Activated CD4-positive, alpha-beta T cell treated with anti-CD3 and anti-CD28 coated beads, Interleukin-2, amount 50 U/mL, for 16 hours (primary cell): ENCODE results near the gene CSNK1E.
"Not testable (repeated sequence)": the region's sequence is repeated elsewhere in the genome, so short reads cannot be mapped to it uniquely, and the experiment has no call there.

Experiments
- DNase-seq: peaks from one replicate; pipeline ENCODE4 v3.0.0-alpha.2; 2020

CSNK1E gene

DNA sequence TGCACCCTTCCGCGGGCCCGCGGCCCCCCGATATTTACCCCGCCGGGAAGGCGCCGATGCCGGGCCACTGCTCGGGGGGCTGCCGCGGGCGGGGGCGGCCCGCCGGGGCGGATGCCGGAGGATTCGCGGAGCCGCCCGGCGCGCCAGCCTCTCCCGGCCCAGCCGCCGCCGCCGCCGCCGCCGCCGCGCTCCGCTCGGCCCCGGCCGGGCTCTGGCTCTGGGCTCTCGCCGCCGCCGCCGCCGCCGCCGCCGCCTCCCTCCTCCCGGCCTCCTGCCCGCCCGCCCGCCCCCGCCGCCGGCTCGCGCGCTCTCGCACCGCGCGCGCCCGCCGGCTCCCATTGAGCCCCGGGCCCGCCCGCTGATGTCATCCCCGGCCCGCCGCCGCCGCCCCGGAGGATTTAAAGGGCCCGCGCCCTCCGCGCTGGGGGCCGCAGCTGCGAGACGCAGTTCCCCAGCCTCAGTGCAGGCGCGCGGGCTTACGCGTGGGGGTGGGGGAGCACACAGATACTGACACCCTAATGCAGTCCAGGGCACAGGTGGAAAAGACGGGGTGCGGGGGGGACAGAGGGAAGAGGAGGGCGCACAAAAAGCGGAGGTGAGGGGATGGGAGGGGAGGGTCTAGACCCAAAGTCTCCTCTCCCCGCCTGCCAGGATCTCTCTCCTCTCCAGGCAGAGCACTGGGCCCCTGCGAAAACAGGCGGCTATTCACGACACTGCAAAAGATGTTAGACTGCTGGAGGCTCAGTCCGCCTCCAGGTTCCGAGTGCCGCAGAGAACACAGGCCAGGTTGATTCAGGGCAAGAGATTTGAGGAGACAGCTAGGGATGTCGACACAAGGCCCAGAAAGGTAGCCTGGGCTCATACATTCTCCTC lies at the start of gene CSNK1E:
Gene CSNK1E, minus strand, starts transcription at position 312 of the 873 bp plus-strand sequence. CDS start 3,276 bp downstream, outside the sequence.
- peak; percentile 63 for DNase-seq

DNA sequence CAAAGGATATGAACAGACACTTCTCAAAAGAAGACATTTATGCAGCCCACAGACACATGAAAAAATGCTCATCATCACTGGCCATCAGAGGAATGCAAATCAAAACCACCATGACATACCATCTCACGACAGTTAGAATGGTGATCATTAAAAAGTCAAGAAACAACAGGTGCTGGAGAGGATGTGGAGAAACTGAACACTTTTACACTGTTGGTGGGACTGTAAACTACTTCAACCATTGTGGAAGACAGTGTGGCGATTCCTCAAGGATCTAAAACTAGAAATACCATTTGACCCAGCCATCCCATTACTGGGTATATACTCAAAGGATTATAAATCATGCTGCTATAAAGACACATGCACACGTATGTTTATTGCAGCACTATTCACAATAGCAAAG lies 48.6 kb upstream of the CSNK1E start:
- not testable (repeated sequence) for DNase-seq

DNA sequence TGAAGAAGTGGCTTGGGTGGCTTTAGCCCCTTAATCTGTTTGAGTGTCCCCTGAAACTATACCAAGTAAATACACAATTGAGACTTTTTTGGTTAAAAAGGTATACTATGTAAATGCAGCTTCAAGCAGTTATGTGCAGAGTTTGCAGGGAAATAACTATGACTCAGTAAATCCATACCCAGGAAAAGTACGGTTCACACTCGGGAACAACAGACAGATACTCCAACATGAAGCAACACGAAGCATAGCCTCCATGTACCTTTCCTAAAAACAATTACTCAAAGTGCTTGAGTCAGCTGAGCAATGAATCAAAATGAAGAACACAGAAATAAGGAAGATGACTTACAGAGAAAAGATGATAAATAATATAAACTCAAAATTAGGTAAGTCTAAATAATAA lies 47.9 kb upstream of the CSNK1E start:
- DNase-seq: not testable (repeated sequence)

DNA sequence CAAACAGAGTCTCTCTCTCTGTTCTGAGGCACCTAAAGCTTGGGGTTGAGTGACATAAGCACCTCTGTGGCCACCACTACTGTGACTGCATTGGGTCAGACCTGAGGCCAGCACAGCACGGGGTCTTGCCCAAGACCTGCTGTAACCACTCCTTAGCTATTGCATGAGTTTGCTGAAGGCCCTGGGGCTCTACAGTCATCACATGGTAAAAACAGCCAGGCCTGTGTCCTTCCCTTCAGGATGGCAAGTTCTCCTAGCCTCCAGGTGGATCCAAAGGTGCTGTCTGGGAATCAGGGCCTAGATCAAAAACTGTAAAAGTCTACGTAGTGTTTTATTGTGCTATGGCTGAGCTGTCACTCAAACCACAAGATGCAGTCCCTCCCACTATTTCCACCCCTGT lies 43.3 kb upstream of the CSNK1E start:
- not testable (repeated sequence) for DNase-seq

DNA sequence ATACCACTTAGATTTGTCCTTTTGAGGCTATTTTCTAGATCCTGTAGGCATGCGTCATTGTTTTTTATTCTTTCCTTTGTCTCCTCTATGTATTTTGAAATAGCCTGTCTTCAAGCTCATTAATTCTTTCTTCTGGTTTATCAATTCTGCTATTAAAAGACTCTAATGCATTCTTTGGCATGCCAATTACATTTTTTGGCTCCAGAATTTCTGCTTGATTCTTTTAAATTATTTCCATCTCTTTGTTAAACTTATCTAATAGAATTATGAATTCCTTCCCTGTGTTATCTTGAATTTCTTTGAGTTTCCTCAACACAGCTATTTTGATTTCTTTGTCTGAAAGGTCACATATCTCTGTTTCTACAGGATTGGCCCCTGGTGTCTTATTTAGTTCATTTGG lies 42.6 kb upstream of the CSNK1E start:
- DNase-seq: not testable (repeated sequence)

DNA sequence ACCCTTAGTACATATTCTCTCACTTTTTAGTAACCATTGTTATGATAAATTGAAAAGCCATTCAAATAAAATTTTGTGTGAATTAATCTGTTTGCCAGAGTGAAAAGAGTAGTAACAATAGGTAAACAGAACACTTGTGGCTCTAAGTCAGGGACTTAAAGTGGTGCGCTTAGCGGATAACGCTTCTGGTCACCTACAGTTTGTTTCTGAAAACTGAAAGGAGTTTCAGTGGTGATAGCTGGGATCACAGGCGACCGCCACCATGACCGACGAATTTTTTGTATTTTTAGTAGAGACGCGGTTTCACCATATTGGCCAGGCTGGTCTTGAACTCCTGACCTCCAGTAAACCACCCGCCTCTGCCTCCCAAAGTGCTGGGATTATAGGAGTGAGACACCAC lies 40.7 kb upstream of the CSNK1E start:
- not testable (repeated sequence) for DNase-seq

DNA sequence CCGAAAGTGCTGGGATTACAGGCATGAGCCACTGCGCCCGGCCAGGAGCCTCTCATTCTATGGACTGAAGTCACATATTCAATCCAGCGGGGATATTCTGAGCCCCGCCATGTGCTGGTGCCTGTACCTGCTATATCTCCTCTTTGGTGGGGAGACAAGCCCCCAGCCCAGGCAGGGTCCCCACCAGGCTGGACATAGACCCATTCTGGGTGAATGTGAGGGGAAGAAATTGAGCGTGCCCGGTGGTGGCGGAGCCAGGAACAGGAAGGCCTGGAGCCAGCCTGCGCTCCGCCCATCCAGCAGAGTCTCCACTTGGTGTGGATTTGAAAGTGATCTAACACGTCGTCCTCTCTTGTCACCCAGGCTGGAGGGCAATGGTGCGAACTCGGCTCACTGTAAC lies 38.0 kb upstream of the CSNK1E start:
- DNase-seq: no peak

DNA sequence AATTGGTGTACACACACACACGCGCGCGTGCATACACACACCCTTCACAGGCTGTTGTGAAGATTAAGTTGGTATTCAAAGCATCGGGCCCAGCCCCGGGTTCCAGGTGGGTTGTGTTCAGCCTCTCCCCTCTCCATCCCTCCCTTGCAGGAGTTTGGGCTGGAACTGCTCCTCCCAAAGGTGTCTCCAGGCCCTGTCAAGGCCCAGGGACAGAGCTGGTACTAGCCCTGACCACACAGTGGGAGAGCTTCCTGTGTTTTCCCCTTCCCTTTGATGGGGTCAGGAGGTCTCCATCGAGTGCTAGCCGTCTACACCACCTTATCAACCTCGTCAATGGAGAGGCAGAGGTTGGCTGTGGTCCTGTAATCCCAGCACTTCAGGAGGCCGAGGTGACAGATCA lies 36.5 kb upstream of the CSNK1E start:
- no peak for DNase-seq

DNA sequence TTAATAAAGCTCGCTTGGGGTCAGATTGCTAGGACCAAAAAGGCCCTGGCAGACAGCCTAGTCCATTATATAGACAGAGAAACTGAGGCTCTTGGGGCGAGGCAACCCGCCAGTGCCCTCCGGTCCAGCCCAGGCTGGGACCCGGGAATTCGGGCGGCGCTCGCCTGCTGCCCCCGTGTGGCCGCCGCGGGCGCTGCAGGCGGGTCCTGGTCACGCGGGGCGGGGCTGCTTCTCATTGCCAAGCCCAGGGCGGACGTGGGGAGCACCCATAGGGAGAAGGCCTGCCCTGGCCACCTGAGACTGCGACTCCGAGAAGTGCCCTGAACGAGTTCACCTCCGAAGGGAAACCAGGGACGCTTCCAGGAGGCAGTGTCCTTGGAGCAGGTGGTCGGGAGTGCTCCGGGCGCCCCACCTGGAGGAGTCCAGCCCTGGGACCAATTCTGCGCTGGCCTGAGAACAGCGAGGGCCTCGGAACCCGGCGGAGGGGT lies 36.0 kb upstream of the CSNK1E start:
- DNase-seq: peak; percentile 62

DNA sequence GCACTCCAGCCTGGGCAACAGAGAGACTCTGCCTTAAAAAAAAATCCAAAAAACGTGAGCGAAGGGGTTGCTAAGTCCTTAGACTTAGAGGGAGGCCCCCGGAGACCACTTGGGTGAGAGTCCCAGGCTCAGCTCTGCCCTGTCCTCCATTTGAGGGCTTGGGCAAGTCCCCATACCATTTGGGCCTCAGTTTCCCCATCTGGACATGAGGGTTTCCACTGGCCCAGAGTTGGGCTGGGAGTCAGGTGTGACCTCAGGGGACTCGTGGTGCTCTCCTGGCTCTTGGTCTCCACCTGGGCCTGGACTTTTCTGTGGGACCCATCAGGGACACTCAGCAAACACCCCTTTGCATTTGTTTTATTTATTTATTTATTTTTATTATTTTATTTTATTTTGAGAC lies 35.2 kb upstream of the CSNK1E start:
- DNase-seq: no peak

DNA sequence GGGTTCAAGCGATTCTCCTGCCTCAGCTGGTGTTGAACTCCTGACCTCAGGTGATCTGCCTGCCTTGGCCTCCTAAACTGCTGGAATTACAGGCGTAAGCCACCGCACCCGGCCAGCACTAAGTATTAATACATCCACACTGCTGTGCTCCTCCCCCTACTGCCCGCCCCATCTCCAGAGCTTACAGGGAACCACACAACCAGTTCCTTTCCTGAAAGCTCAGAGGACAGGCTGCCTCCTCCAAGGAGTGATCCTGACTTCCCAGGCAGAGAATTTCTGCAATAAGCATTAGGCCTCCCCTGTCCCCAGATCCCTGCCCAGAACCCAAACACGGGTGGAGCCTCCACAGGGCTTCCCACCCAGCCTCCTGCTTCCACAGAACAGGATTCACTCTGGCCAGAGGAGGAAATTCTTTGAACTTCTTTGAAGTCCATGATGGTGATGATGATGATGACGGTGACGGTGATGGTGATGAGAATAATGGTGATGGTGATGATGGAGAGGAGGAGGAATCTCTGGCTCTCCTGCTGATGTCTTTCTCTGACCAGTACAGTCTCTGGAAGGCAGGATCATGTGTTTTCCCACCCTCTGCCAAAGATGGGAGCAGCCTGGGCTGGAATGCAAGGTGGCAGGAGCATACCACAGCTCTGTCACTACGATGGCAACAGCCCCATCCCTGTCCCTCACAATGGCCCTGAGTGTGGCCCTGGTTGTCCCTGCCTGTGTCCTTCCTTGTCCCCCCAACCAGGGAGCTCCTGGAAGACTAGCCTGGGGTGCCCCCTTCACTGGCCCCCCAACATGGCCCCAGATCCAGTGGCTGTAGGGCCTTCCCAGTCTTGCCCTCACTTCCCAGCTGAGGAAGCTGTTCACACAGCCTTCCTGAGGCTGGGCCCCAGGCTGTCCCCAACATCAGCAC lies 33.5 kb upstream of the CSNK1E start:
- no peak for DNase-seq

DNA sequence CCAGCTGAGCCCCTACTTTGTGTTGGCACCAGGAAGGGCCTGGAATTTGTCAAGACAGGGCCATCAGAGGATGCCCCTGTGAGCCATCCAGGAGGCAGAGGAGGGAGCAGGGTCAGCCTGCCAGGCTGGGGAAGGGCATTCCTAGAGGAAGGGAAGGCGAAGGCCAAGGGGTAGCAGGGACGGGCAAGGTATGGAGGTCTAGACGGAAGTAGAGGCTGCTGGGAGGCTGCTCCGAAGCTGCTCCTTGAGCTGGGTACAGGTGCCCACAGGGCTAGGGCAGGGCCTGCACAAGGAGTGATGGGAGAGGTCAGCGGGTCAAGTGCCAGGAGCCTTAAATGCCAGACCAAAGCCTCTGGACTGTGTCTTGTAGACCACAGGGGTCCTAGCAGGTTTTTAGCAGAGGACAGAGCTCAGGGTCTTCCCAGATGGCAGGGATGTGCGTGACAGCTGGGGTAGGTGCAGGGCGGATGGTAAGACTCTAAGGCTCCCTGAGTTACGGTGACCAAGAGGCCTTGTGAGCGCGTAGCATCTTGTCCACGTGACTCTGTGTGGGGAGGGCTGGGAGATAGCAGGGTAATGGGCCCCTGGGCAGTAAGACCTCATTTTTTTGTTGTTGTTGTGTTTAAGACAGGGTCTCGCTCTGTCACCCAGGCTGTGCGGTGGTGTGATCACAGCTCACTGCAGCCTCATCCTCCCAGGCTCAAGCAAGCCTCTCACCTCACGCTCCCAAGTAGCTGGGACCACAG lies 31.7 kb upstream of the CSNK1E start:
- DNase-seq: no peak

DNA sequence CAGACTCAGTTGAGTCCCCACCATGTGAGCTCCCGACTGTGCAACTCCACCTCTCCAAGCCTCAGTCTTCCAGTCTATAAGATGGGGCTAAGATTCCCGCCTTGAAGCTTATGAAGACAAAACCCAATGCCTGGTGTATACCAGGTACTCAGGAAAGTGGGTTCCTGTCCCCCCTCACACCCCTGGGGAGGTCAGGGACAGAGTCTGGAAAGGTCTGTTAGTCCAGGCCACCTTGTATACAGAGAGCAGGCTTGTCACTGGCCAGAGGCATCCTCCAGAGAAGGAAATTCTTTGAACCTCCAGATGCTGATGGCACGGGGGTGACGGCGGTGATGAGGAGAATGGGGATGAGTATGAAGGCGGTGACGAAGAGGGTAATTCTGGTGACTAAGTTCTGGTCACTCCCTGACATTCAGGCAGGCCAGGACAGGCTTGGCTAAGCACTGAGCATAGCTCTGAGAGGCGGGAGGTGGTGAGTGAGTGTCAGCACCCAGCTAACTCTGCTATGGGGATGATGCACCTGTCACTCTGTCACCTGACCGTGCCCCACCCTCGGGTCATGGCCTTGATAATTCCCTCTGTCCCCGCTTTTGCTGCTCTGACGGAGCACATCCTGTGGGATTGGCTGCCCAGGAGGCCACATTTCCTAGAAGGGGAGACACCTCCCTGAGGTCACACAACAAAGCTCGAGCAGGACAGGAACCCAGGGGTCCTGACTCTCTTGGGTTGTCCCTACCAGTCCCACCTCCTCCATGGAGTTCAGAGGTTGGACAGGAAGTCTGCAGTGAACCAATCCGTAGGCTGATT lies 30.9 kb upstream of the CSNK1E start:
- no peak for DNase-seq

DNA sequence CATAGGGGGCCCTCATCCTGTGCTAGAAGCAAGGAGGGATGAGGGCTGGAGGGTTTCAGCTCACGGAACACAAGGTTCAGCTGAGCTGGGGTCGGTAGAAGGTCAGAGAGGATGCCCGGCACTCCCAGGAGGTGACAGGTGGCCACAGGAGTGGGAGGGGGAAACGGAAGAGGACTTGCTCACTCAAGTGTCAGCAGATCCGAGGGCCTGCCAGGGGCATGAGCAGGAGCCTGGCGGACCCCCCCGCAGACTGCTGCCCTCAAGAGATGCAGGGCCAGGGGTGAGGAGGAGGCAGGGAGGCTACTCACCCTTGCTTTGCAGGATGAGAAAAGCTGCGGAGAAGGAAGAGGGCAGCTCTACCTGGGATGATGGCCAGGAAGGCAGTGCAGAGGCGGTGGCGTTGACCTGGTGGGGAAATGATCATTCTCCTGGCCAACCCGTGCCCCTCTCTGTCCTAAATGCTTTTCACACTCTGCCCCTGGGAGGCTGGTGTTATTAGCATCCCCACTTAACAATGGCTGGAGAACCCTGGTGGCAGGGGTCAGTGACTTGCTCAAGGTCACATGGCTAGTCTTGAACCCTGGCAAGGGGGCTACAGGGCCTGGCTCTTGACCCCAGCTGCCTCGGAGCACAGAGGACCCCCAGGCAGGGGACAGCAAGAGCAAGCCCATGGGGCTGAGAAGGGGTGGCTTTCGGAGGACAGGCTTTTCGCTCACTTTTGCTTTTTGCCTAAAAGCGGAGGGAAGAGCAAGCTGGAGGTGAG lies 30.1 kb upstream of the CSNK1E start:
- DNase-seq: no peak

DNA sequence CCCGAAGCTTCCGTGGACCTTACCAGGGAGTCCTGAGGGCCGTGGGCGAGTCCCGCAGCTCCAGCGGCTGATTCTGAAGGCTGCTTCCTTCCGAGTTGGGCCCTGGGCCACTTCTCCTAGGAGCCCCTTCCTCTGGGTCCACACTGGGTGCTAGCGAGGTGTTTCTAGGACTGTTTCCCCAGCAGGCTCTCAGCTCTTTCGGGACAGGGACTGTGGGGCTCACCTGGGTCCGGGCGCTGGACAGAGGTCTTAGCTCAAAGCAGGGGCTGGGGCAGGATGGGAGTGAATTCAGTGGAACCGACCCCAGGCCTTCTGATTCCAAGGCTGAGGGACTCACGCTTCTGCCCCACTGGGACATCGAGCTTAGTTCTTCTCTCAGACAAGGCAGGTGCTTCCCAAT lies 29.3 kb upstream of the CSNK1E start:
- no peak for DNase-seq

DNA sequence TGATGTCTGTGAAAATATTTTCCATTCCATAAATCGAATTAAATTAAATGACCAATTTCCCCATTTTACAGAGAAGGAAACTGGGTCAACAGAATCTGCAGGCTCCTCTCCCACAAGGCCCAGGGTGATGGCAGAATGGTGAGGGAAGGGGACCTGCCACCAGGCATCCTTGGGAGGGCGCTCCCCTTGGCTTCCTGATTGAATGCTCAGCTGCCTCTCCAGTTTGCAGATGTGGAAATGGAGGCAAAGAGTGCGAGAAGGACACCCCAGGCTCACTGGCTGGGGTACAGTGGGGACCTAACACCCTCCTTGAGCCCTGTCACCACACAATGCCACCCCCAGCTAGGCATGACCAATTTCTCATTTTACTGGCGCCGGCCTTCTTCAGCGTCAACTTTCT lies 28.5 kb upstream of the CSNK1E start:
- DNase-seq: no peak

DNA sequence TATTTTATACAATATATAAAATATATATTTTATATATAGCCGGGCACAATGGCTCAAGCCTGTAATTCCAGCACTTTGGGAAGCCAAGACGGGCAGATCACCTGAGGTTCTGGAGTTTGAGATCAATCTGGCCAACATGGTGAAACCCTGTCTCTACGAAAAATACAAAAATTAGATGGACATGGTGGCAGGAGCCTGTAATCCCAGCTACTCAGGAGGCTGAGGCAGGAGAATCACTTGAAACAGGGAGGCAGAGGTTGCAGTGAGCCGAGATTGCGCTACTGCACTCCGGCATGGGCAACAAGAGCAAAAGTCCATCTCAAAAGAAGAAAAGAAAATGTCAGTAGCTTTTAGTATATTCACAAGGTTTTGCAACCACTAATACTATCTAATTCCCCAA lies 22.7 kb upstream of the CSNK1E start:
- not testable (repeated sequence) for DNase-seq

DNA sequence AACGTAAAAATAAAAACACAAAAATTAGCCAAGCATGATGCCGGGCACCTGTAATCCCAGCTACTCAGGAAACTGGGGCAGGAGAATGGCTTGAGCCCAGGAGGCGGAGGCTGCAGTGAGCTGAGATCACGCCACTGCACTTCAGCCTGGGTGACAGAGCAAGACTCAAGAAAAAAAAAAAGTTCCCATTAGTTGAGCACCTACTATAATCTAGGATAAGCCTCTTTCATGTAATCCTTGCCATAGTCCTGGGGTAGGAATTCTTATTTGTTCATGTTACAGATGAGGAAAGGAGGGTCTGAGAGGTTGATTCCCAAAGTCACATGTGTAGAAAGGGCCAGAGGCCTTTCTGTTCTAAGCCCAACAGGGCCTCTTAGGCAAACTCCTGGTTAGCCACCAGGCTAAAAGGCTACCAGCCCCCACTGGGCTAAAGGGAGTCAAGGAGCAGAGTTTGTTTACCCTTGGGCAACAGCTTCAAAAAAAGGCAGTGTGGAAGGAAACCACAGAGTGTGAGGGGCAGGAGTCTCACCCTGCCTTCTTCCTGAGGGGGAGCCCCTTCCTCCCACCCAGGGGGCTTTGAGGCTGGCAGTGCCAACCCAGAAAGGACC lies 21.6 kb upstream of the CSNK1E start:
- no peak for DNase-seq

DNA sequence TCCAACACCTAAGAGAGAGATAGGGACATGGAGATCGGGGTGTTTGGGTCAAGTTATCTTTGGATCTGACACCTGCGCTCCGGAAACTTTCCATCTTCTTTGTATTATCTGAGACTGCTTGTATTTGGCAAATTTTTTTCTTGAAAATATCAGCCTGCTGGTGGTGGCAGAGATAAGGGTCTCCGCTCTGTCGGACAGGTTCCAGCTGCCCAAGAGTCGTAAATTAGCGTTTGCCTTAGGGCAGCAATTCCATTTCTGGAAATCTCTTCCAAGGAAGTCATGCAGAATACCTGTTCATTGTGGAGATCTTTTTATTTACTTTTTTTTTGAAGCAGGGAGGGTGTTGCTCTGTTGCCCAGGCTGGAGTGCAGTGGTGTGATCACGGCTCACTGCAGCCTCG lies 19.5 kb upstream of the CSNK1E start:
- DNase-seq: no peak

DNA sequence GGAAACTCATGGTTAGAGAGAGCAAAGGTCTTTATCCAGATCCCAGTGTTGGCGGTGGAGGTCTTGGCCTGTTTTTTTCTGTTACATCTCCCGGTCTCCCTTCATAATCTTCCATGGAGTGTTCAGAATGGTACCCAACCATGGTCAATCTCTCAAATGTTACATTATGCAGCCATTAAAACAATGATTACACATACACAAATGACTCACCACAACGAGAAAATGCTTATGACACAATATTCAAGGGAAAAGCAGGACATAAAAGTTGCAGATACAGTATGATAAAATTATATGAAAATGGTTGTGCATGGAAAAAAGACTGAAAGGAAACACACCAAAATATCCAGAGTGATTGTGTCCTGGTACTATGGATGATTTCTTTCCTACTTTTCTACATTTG lies 17.8 kb upstream of the CSNK1E start:
- DNase-seq: no peak

DNA sequence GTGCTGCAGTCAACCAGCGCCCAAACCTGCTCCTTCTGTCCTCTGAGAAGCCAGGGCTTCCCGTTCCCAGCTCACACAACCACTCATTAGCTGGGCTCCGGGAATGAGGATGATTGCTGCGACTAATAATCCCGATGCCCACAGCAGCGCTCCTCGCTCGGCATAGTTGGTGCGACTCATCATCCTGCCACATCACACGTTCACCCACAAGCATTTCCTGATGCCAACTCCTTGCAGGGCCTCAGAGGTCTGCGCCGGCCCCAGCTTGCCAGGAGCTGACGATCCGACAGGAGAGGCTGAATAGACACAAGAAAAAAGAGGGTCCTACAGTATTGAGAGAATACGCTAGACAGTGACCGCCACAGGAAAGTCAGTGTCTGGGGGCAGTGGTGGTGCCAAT lies 10.6 kb upstream of the CSNK1E start:
- DNase-seq: no peak
